Tongue (tissue), 2 donors: ENCODE data around the gene NT5C2. TPM values are rescaled to one million over a fixed set of nuclear protein-coding genes. Genes with fewer than 3 reads are reported as not detected.

Experiments used
- DNase-seq: peaks from one replicate; pipeline ENCODE4 v3.0.0-alpha.2; 2015
- total RNA-seq: library from RNA; depleted of rRNA; stranded (reverse); fragments of >200 nt; gene quantifications from one replicate; pipeline ENCODE4 v1.2.3, GENCODE V29; 2014

The NT5C2 gene
- total RNA-seq, 1 donor from 2014 or later, result 154 TPM

DNA sequence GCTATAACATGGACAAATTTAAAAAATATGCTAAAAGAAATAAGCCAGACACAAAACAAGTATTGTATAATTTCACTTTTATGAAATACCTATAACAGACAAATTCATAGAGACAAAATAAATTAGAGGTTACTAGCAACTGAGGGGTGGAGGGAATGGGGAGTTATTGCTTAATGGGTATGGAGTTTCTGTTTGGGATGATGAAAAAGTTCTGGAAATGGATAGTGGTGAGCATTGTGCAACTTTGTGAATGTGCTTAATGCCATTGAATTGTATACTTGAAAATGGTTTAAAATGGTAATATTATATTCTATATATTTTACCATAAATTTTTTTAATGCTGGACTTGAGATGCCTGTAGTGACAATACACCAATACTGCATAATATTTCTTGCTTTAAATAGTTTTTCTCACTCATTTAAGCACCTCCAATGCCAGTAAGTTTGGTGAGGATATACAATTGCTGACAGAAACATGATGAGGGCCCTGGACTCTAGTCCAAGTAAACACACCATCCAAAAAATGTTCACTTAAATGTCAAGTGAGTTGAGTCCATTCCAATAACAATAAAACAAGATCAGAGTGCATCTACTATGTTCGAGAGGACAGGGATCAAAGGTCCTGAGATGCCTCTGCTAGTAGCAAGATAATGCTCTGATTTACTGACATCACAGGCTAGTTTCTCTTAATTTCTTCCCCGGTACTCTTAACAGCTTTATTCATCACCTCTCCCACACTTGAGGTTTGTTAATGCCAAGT lies 71.9 kb downstream of the NT5C2 start:
- DNase-seq, result no peak

DNA sequence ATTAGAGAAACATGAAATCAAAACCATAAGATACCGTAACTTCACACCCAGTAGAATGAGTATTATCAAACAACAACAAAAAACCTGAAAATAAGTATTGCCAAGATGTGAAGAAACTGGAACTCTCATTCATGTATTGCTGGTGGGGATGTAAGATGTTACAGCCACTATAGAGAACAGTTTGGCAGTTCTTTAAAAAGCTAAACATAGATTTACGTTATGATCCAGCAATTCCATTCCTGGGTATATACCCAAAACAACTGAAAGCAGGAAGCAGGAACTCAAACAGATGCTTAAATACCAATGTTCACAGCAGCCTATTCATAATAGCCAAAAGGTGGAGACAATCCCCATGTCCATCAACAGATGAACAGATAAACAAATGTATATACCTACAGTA lies 72.5 kb downstream of the NT5C2 start:
- no peak for DNase-seq

DNA sequence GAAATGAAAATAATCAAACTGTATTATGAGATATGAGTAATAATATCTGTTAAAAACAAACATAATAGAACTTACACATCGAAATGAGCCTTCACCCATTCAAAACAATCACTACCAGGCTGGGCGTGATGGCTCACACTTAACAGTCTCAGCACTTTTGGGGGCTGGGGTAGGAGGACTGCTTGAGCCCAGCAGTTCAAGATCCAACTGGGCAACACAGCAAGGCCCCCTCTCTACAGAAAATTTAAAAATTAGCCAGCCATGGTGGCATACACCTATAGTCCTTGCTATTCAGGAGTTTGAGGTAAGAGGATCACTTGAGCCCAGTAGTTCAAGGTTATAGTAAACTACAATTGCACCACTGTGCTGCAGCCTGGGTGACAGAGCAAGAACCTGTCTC lies 75.8 kb downstream of the NT5C2 start:
- no peak for DNase-seq

DNA sequence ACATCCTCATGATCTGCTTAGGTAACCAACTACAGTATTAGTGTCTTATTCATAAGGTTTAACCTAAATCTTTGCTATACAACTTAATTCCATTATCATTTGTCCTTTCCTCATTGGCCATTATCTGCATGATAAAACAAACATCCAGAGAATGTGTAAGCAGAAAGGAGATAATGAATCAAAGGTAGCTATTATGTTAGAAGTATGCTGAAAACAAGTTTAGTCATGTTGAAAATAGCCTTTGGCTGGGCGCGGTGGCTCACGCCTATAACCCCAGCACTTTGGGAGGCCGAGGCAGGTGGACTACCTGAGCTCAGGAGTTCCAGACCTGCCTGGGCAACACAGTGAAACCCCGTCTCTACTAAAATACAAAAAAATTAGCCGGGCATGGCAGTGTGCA lies 78.2 kb downstream of the NT5C2 start:
- no peak for DNase-seq

DNA sequence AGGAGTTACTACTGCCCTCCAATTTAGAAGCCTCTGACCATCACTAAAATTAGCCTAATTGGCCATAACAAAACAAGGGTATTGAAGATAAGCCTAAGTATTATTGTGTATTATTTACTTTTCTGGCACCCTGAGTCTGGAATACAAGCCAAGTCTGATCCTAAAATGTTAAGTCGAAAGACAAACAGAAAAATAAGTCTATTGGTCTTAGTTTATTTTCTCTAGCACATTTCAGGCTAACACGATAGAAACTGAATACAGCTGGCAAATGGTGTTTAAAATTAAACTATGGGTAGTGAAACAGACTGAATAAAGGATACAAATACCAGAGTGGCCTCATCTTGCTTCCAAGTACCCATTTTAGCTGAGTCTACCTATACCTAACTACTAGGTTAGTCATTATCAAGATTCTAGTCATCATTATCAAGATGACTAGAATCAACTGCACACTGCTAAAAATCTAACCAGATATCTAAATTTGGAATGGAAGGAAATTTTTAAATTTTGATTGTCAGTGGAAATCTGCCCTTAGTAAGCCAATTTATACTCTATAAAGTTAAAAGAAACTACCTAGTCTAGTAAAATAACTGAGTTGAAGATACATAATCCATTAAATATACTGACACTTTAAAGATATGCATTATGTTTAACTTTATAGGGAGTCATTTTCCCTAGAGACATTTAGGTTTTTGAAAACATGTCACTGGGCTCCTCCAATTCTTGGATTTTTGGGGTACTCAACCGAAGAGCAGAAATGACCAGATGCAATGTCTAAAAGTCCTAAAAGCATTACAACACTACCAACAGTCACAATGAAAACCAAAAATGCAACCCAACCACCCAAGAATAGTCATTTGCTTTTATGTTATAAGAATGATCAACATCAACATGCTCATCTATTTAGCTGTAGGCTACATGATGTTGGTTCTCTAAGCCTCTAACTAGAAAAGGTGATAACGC lies 80.9 kb downstream of the NT5C2 start:
- no peak for DNase-seq

DNA sequence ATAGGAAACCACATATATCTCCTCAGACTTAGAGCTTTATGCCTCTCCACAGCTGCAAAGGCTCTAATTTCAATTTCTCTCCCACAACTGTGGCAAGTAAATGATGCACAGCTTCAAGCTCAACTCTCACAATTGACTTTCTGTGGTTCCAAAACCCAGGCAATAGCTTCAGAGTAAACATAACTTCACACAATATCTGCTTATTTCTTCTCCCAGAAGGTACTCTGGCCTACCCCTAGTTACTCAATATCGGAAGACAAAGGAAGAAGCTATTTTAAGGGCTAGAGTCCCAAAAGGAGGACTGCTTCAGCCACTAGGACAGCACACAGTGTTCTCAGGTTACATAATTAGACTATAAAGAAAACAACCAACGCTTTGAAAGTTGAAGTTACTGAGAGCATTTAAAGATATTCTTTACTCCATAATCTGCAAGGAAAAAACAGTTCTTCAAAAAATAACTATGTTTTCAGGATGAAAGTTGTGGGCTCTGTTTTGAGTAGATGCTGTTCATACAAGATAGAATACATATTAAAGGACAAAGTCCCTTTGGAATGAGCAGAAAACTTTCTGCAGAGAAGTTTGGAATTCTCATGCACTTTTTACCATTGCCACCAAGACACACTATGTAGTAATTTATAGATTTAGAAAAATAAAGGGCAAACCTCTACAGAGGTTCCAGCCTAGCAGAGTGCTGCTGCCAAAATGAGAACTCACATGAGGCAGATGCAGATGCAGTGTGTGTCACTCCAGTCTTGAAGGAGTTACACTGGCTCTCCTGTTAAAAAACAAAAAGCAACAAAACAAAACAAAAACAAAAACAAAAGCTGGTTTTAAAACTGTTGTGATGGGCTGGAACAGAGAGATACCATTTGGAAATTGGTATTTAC lies 81.8 kb downstream of the NT5C2 start:
- peak; percentile 85 for DNase-seq

DNA sequence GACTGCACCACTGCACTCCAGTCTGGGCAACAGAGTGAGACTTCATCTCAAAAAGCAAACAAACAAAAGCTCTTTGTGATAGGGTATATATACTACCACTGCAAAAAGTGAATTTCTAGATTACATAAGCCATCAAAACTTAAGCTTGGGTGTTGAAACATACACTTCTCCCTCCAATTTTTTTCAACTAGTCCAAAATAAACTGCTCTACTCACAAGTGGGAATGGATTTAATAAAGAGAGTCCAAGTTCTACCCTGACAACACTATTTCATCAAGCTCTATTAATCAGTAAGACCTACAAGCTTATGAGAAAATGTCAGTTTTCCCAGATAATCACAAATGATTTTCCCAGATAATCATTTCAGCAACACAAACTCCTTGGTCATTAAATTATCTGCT lies 82.7 kb downstream of the NT5C2 start:
- DNase-seq, result no peak

DNA sequence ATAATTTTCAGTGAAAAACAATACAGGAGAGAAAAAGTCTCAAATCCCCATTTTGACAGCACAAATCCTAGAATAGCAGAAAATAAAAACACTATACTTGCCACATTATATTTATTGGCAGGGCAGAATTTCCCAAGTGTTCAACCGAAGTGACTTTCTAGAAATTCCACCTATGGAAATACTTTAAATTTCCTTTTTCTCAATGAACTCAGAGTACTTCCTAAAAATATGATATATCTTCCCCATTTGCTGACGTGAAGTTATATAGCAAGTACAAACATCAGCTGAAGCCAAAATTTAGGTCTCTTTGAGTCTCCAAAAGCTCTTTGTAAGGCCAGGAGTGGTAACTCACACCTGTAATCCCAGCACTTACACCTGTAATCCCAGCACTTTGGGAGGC lies 83.3 kb downstream of the NT5C2 start:
- DNase-seq, result no peak

DNA sequence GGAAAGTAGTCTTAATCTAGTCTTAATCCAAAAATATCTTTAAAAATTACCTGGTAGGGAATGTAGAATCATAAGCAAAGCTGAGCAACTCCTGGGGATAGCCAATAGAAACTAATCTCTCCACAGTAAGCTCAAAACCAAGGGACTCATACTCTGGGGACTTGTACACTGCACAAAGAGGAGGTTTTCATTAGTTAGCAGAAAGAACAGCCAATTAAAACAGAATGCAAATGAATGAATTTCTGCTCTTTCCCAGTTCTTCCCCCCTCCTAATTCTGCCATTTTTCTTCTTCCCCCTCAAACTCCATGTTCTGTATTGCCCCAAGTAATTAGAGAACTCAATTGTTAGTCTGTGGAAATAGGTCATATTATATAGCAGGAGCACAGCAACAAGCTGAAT lies 86.5 kb downstream of the NT5C2 start:
- DNase-seq, result no peak

DNA sequence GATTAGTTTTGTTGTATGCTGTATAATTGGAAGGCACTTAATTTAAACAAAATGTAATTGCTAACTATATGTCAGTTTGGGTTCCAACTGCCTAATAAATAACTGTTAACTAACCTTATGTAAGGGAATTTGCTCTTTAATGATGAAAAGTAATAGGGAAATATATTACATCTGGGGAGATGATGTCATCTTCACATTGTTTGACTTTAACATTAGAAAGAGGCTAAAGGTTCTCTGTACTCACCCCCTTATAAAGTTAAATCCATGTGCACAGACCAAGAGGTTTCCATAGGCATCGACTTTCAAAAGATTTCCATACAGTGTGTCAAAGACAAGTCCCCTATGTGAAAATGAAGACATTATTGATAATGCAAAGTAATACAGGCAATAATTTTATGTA lies 87.6 kb downstream of the NT5C2 start:
- no peak for DNase-seq

DNA sequence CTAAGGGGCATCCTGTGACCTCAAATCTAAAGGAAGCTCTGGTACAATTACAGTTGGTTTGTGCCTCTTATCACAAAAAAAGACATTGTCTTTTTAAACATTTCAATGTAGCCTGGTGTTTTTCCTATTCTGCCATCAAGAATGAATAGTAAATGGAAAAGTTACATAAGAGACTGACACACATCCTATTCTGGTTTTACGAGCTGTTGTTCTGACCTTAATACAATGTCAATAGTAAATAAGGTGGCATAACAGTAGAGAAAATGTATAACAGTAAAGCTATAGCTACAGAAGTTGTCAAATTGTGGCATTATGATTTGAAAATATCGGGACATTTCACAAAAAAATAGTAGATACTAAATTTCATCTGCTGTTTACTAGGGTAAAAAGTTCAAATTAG lies 88.4 kb downstream of the NT5C2 start:
- no peak for DNase-seq

DNA sequence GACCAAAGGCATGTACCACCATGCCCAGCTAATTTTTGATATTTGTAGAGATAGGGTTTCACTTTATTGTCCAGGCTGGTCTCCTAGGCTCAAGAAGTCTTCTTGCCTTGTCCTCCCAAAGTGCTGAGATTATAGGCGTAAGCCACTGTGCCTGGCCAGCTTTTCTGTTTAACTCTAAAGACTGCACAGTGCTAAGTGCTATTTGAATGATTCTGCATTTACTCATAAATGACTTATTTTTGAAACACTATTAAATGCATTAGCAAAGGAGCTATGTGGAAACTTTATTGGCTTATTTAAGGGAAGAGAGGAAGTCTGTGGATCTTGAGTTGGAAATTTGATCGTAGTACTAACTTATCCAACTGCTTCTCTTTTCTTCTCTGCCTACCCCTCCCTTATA lies 89.1 kb downstream of the NT5C2 start:
- DNase-seq, result no peak

DNA sequence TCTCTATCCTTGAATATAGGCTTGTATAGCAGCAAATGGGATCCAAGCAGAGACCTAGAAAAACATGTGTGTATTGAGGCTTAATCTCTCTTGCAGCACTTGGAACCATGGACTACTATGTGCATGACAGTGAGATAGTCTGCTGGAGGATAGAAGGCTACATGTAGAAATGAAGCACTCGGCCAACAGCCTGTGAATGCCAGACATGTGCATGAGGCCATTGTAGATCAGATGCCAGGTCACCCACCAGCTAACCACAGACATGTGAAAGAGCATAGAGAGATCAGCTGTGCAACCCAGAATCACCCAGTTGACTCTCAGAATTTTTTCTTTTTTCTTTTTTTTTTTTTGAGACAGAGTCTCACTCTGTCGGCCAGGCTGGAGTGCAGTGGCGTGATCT lies 90.9 kb downstream of the NT5C2 start:
- no peak for DNase-seq

DNA sequence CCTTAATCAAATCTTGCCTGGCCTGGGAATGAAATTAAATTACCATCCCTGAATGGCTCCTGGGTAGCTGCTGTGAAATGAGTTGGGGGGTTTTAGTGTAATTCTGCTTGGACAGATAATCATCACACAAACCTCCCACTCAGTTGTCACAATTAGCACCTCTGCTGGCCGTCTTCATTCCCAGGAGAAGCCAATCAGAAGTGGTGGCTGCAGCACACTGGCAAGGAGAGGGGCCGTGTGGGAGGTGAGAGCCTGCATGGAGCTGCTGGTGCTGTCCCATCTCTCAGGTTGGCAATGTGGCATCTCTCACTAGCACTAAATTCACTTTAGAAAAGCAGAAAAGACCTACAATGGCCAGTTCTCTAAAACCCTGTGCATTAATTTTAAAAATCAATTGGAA lies 92.5 kb downstream of the NT5C2 start:
- DNase-seq, result no peak

DNA sequence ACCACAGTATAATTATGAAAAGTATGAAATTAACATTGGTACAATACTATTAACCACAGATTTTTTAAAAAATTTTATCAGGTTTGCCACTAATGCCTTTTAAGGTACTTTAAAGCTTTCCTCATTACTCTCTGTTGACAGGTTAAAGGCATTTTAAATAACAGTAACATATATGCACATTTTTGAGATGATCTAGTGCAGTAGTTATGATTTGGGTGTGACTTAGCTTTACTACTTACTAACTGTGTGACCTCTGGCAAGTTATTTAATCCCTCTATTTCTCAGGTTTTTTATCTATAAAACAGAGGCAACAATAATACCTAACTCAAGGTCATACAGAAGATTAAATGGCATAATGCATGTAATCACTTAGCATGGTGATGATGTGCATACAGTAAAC lies 94.8 kb downstream of the NT5C2 start:
- no peak for DNase-seq

DNA sequence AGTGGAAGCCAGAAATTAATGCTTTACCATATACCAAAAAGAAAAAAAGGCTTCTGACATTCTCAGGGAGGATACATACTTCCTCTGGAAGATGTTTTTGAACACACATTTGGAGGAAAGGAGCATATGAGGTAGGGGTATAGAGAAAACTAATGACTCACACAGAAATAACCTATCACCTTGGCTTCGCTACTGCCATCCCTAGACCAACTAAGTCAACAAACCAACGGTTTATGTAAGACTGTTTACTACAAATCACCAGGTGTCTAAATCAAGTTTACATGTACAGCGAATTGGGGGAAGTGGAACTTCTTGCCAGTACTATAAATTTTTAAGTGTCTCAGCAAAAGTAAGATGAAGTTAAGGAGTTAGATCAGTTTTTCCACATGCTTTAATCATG lies 96.9 kb downstream of the NT5C2 start:
- no peak for DNase-seq

DNA sequence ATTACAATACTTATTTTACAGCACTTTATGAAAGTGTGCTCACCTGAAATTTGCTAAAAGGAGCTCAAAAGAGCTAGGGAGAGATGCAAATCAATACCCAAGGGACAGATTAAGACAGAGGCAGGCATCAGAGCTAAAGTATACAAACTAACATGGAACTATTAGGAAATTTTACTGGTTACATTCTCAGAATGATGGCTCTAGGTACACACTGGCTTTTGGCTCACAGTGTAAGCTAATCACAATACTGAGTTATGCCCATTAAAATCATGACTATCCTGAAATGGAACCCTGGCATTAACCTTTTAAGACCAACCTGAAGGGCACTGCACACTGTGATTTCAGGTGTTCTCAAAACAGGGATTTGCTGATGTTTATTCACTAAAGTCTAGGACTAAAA lies 98.1 kb downstream of the NT5C2 start:
- DNase-seq, result no peak

DNA sequence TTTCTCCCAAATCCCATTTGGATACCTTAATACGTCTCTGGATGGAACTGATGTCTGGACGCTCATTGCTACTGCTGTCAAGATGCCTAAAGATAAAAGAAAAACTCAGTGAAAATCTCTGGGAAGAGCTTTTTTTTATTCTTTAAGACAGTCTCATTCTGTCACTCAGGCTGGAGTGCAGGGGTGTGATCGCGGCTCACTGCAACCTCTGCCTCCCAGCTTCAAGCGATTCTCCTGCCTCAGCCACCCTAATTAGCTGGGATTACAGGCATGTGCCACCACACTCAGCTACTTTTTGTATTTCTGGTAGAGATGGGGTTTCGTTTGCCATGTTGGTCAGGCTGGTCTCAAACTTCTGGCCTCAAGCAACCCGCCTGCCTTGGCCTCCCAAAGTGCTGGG lies 102.2 kb downstream of the NT5C2 start:
- no peak for DNase-seq

DNA sequence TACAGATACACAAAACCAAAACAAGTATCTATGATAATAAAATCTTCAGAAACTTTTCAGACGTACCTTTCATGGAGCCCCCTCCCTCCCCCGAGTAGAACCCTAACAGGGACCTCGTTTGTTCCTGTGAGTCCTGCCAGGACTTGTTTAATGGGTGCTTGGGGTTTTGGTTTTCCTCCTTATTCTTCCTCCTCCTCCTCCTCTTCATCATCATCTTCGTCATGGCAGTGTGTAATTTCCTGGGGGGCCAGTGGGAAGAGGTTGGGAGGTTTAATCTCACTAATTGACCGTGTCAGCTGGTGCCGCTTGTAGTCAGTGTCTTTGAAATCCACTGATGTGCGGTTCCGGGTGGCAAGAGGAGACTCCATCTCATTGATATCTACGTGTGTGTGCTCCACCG lies 103.6 kb downstream of the NT5C2 start:
- no peak for DNase-seq

DNA sequence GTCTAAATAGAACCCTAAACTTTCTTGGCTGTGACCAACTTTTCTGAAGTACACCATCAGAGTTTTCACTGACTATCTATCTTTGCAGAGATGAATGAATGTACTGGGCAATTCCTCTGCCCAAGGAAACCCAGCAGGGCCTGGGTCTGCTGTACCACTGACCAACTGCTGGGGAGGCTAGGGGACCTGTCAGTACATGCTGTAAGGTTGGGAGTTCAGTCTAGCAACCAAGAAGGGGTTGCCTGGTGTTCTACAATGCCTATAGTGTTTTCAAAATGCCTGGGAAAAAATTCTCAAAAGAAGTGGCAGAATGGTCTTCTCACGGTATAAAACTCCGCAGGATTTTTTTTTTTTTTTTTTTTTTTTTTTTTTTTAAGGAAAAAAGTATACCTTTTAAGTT lies 106.3 kb downstream of the NT5C2 start:
- no peak for DNase-seq

DNA sequence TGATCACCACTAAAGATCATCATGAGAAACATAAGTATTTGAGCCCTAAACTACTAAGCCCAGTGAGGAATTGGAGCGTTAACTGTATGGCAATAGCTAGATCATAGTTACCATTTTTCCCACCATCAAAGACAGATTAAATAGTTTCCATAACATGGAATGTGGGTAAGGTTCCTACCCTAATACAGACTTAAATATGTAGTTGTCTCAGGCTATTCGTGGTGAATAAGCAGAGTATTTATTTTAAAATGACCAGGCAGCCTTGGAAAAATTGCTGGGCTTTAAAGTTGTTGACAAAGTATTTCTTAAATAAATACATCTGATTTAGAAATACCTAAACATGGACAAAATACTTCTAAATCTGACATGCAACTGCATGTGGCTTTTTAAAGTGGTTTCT lies 106.8 kb downstream of the NT5C2 start:
- no peak for DNase-seq

DNA sequence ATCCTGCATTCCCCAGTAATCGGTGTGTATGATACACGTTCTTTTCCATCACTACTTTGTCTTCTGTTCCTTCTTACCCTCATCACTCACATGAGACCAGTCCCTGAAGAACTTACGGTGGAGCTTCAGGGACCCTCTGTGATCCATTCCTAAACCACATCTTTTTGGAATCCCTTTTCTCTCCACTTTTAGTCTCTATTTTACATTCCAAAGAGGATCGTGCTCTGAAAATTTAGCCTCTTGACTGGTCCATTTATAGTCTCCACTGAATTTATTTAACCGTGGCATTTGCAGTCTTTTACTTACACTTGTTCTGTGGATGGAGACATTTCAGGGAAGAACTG lies 109.1 kb downstream of the NT5C2 start:
- no peak for DNase-seq
